K562 (cell line): ENCODE data around the gene BIRC3. TPM values are rescaled to one million over a fixed set of nuclear protein-coding genes. Genes with fewer than 3 reads are reported as not detected.

Experiments used
- CBX2 ChIP-seq: fragments of 200-600 bp; sonication (generic); IDR thresholded peaks from one replicate; pipeline ENCODE4 v1.6.1; 2012; ENCODE audit warnings: mild to moderate bottlenecking, low read length, inconsistent platforms; ENCODE audit not compliant: insufficient read depth, poor library complexity, severe bottlenecking
- DPF2 ChIP-seq: fragments of 450-650 bp; IDR thresholded peaks from 2 replicates; pipeline ENCODE4 v1.6.1; 2016
- FOXK2 ChIP-seq, 2 experiments: fragments of 450-650 bp; IDR thresholded peaks in 1 of 2; conservative IDR thresholded peaks in 1 of 2; 2 replicates each; pipeline ENCODE4 v1.6.1; 2016; ENCODE audit warnings: low read depth in 2 of 2, mild to moderate bottlenecking in 1 of 2
- FOXO4 ChIP-seq: fragments of 450-650 bp; formaldehyde crosslinking; IDR thresholded peaks from 2 replicates; pipeline ENCODE4 v1.4.0; 2020; ENCODE audit warnings: mild to moderate bottlenecking, moderate library complexity
- ILK ChIP-seq: fragments of 450-650 bp; IDR thresholded peaks from 2 replicates; pipeline ENCODE4 v1.6.1; 2016; ENCODE audit warnings: missing genetic modification characterization, low read depth, mild to moderate bottlenecking, missing compliant biosample characterization, moderate library complexity, borderline replicate concordance
- ZBTB17 ChIP-seq: fragments of 450-650 bp; formaldehyde crosslinking; IDR thresholded peaks from 2 replicates; pipeline ENCODE4 v1.4.0; 2020; ENCODE audit warnings: mild to moderate bottlenecking
- ZBTB7A ChIP-seq: IDR thresholded peaks from 2 replicates; pipeline ENCODE4 v1.6.1; 2011; ENCODE audit warnings: low read depth, mild to moderate bottlenecking, low read length, moderate library complexity, borderline replicate concordance; ENCODE audit not compliant: control insufficient read depth
- ZNF507 ChIP-seq: conservative IDR thresholded peaks from 2 replicates; pipeline ENCODE4 v1.6.1; 2017; ENCODE audit warnings: missing genetic modification characterization, missing compliant biosample characterization
- ZNF766 ChIP-seq: fragments of 200-800 bp; sonication (Bioruptor generic); conservative IDR thresholded peaks from 2 replicates; pipeline ENCODE4 v1.6.1; 2016; ENCODE audit warnings: missing genetic modification characterization, missing compliant biosample characterization
- ZNF785 ChIP-seq: fragments of 250-450 bp; sonication (Bioruptor Pico); IDR thresholded peaks from 2 replicates; pipeline ENCODE4 v1.4.0; 2020; ENCODE audit warnings: mild to moderate bottlenecking
- polyA plus RNA-seq, 8 experiments: library from polyadenylated mRNA; depleted of rRNA in 4 of 8; stranded (reverse) in 5 of 8; unstranded in 3 of 8; fragments of >200 nt; fragmentation: Nextera tagmentation in 2 of 8; fragmentation: Illumina TruSeq in 1 of 8; extraction: Ambion mirVana in 2 of 8; extraction: Trizol in 1 of 8; gene quantifications; 2 replicates each; pipeline versions ENCODE4 v1.2.1 to v1.2.3, GENCODE V29; 2011 to 2014; ENCODE audit warnings: inconsistent platforms in 1 of 8, missing spikeins in 1 of 8
- total RNA-seq, 7 experiments: library from RNA; depleted of rRNA in 6 of 7; stranded (reverse); fragments of >200 nt in 6 of 7; fragmentation: Illumina TruSeq in 2 of 7; extraction: Trizol in 2 of 7; gene quantifications; 2 replicates each; pipeline versions ENCODE4 v1.2.1 to v1.2.3, GENCODE V29; 2011 to 2021; ENCODE audit warnings: low replicate concordance in 1 of 7

The BIRC3 gene
- total and polyA plus RNA-seq, 9 of the 15 experiments (the other 6 are each of a cell fraction or from before 2014, with no cell fraction given), result 0.08 to 0.42 (median 0.18) TPM

DNA sequence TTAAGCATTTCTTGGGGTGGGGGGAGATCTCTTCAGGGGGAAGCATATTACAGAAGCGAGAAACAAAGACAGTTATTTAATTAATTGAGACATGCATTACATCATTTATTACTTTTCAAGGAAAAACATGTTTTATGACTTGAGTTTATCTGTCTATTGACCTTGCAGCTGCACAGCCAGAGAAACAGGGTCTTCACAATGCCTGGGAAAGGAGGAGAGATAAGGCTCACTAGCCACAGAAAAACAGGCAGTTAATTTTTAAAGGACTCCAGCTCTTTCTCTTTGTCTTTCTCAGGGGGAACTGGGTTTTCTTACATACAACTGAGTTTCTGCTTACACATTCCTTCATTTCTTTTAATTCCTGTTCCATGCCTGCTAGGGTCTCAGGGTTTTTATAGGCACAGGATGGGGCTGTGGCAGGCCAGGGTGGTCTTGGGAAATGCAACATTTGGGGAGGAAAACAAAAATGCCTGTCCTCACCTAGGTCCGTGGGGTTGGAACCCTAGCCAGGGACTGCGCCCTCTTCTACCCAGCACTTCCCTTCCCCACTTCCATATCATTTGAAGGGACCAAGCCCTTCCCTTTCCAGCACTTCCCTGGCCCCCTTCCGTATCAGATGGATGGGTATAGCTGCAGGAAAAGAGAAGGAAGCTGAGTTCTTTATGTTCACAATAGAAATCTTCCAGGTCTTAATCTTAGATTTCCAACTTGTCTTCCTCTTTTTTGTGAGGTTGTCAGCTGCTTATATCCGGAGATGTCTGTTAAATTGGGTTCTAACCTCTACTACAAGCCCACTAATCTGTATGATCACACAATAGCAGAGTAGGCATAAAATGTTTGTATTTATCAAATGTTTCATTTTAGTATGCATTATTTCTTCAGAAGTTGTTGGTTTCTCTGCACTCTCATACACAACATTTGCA lies 68.1 kb downstream of the BIRC3 start (continued):
- TF ChIP-seq CBX2 (no peak), ILK (no peak), FOXO4 (CRISPR knock-in tag) (peak; percentile 58; the same call in 1 of the 2 replicates), FOXK2 (conservative IDR thresholded peaks at IDR 0.05 in 1 of 2, IDR thresholded peaks at IDR 0.05 in 1 of 2; ENCODE audit: low read depth in 2 of 2) (no peak), ZBTB17 (peak; percentile 47; the same call in 1 of the 2 replicates), DPF2 (0 out of 2 replicates have a peak, but pooled peaks have one; percentile 68), ZNF766 (CRISPR knock-in tag) (peak; percentile 45; the same call in 1 of the 2 replicates), ZNF507 (tag) (no peak), ZNF785 (CRISPR knock-in tag) (no peak), ZBTB7A (peak; percentile 49; the same call in 1 of the 2 replicates)
